Activated B cell treated with CpG ODN at 0.5 μM for 24 hours (primary cell): Measurements from ENCODE around the gene C9orf43. TPM values are rescaled to one million over a fixed set of nuclear protein-coding genes. Genes with fewer than 3 reads are reported as not detected.

Source experiments
- ATAC-seq: fragments of 200-7000 bp; cut with Tn5 transposase; one replicate; pipeline ENCODE4 v1.10.0; 2021; ENCODE audit warnings: low read depth, mild to moderate bottlenecking, moderate library complexity
- CTCF ChIA-PET: fragments of 350-600 bp; sonication (Branson Sonifier 250); formaldehyde crosslinking; loops from one replicate; lab custom pipeline; 2021; ENCODE audit warnings: antibody characterized with exemption; lab: Charles Lee
- POLR2A ChIA-PET: fragments of 350-600 bp; sonication (Branson Sonifier 250); formaldehyde crosslinking; loops from one replicate; lab custom pipeline; 2021; ENCODE audit warnings: antibody characterized with exemption; lab: Charles Lee
- DNase-seq: peaks from one replicate; pipeline ENCODE4 v3.0.0; 2022
- H3K27ac Mint-ChIP-seq: one replicate; pipeline ENCODE4 v1.8.0; 2020; ENCODE audit warnings: mixed read lengths
- H3K27me3 Mint-ChIP-seq: one replicate; pipeline ENCODE4 v1.8.0; 2021; ENCODE audit warnings: mixed read lengths
- H3K36me3 Mint-ChIP-seq: one replicate; pipeline ENCODE4 v1.8.0; 2021; ENCODE audit warnings: low read depth, mixed read lengths
- H3K4me1 Mint-ChIP-seq: one replicate; pipeline ENCODE4 v1.8.0; 2021; ENCODE audit warnings: mixed read lengths
- H3K4me3 Mint-ChIP-seq: one replicate; pipeline ENCODE4 v1.8.0; 2020; ENCODE audit warnings: mild to moderate bottlenecking, mixed read lengths
- H3K9me3 Mint-ChIP-seq: one replicate; pipeline ENCODE4 v1.8.0; 2020; ENCODE audit warnings: mixed read lengths
- CTCF ChIP-seq: fragments of 200-600 bp; IDR thresholded peaks from one replicate; pipeline ENCODE4 v1.8.0; 2022; ENCODE audit warnings: antibody characterized with exemption, mild to moderate bottlenecking
- intact Hi-C: fragments of 100-400 bp; cut with micrococcal nuclease; formaldehyde crosslinking; loops from one replicate; pipeline ENCODE4 v1.15.1; 2024
- total RNA-seq: library from RNA; stranded (reverse); gene quantifications from 2 replicates; pipeline ENCODE4 v1.2.3, GENCODE V29; 2022

Gene C9orf43
- total RNA-seq, 1 donor from 2014 or later: 1.2 TPM

- Mint-ChIP-seq H3K9me3 (no peaks in the 10 kb centered on the region), H3K4me1 (peaks cover 5% of the 10 kb centered on the region), H3K27ac (no peak overlapping the region), H3K4me3 (no peak overlapping the region), H3K36me3 (peaks cover 33% of the 10 kb centered on the region), H3K27me3 (no peaks in the 10 kb centered on the region)
- TF ChIP-seq CTCF: no peak
- POLR2A ChIA-PET: interaction anchor here (0.6 to 1.5 kb wide), 2 partner anchors 19 to 136 kb away, joined by 10 to 12 read pairs; partner anchors contain the start of gene HDHD3
- no peak for ATAC-seq
- CTCF ChIA-PET: no interaction called here
- intact Hi-C loops: no loop called here
- no peak for DNase-seq
These were observed 15.3 kb upstream of the C9orf43 start for GRCh38 chr9:113395000-113395861.

GRCh38 chr9:113397203-113397631 is 13.3 kb upstream of the C9orf43 start:
- TF ChIP-seq CTCF: no peak
- Mint-ChIP-seq H3K27me3 (no peaks in the 10 kb centered on the region), H3K9me3 (no peaks in the 10 kb centered on the region), H3K4me1 (peaks cover 17% of the 10 kb centered on the region), H3K4me3 (no peak overlapping the region), H3K36me3 (peaks cover 18% of the 10 kb centered on the region), H3K27ac (no peak overlapping the region)
- ChIA-PET CTCF (no interaction called here), POLR2A (interaction anchor here (0.6 kb wide), 1 partner anchor 668 kb away, joined by 11 read pairs; no protein-coding TSS in a partner anchor)
- DNase-seq (no peak), ATAC-seq (no peak)
- intact Hi-C loops: no loop called here

GRCh38 chr9:113398796-113399195 is 11.8 kb upstream of the C9orf43 start:
- no peak for DNase-seq
- H3K4me1 Mint-ChIP-seq: peaks cover 17% of the 10 kb centered on the region
- no peaks in the 10 kb centered on the region for H3K27me3 Mint-ChIP-seq
- no peak for TF ChIP-seq CTCF
- ATAC-seq: no peak
- intact Hi-C loops: no loop called here
- H3K36me3 Mint-ChIP-seq: peaks cover 10% of the 10 kb centered on the region
- H3K27ac Mint-ChIP-seq: no peak overlapping the region
- ChIA-PET CTCF (interaction anchor here (1.1 kb wide), 1 partner anchor 183 kb away, joined by 3 read pairs; no protein-coding TSS in a partner anchor), POLR2A (no interaction called here)
- no peaks in the 10 kb centered on the region for H3K9me3 Mint-ChIP-seq
- H3K4me3 Mint-ChIP-seq: no peak overlapping the region

DNA sequence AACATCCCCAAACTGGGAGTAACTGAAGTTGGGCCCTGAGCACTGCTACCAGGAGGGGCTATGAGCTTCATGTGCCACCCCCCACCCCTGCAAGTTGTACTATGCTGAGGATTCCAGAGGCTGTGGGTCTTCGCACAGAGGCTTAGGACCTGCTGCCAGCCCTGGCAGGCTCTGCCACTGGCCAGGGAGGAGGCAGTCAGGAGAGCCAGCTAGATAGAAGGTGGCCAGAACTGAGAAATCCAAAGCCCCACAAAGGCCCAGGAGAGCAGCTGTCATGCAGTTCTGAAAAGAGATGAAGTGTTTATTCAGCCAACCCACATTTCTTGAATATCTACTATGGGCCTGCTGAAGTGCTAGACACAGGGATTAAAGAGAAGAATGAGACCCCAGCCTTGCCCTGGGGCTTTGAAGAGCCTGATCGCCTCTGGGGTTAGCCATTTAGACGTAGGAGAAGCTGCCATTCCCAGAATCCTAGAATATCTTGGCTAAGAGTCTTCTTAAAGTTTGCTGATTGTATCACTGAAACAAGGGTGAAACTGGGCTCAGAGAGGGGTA is 10.8 kb upstream of the C9orf43 start:
- Mint-ChIP-seq H3K27ac (no peak overlapping the region), H3K4me1 (peaks cover 17% of the 10 kb centered on the region), H3K27me3 (no peaks in the 10 kb centered on the region), H3K4me3 (peak overlapping the region; percentile 68), H3K36me3 (peaks cover 9% of the 10 kb centered on the region), H3K9me3 (no peaks in the 10 kb centered on the region)
- DNase-seq (no peak), ATAC-seq (no peak)
- POLR2A ChIA-PET: interaction anchor here (1.4 to 3.1 kb wide), 3 partner anchors 11 to 23 kb away, joined by 6 to 61 read pairs (median 16); partner anchors contain the start of genes C9orf43, HDHD3 and POLE3
- CTCF ChIA-PET: interaction anchor here (0.9 to 3.4 kb wide), 3 partner anchors 125 to 189 kb away, joined by 3 to 32 read pairs (median 3); partner anchors contain the start of genes CDC26 and PRPF4
- TF ChIP-seq CTCF: no peak
- intact Hi-C loops: loop anchor here (2.0 to 10.0 kb wide), 3 partner anchors 17 to 245 kb away; partner anchors contain the start of gene SLC31A2
